ENCODE measurements around the gene OSTM1. TPM values are rescaled to one million over a fixed set of nuclear protein-coding genes. Genes with fewer than 3 reads are reported as not detected.

The OSTM1 gene
- total RNA-seq, 2 experiments from 2014 or later, result 16.3 to 20.9 TPM

DNA sequence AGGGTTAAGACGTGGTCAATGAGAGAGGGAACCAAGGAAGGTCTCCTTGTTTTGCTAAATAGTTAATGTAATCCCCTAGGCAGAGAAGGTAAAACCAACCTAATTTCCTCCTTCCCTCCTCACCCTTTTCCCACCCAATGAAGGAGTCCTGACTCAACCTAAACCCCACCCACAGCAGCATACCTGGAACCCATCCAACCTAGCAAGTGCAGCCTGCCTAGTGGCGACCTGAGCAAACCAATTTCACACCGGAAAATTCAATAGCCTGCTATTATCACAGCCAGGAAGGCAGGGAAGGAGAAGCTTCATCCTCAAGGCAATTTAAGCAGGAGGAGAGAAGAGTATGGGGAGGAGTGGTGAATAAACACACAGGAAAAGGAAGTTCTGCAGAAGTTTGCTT is 46.9 kb downstream of the OSTM1 start:
- ChIA-PET POLR2A (no interaction called here), CTCF (no interaction called here)
- H3K9me3 Mint-ChIP-seq, result no peaks in the 10 kb centered on the region

DNA sequence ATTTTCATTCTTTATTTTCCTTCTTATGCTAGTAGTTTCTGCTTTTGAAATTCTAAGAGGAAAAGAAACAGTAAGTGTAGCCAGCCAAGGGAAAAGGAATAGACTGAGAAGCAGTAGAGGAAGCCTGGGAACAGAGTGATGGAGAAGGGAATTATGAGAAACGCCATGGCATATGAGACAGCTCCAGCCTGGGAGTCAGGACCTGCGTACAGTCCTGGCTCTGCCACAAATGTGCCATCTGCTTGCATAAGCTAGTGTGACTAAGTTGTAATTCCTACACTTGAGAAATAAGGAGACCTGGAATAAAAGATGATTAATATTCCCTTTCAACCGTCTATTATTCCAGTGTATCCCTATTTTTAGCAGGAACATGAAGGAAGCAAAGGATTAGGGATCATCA is 47.5 kb downstream of the OSTM1 start:
- no peak for ATAC-seq (ENCODE audit: poor library complexity)
- no peak for DNase-seq
- Mint-ChIP-seq H3K4me3 (no peak overlapping the region), H3K9me3 (no peaks in the 10 kb centered on the region), H3K36me3 (ENCODE audit: low read depth) (no peaks in the 10 kb centered on the region), H3K27ac (no peak overlapping the region), H3K4me1 (ENCODE audit: low read depth) (no peaks in the 10 kb centered on the region), H3K27me3 (no peaks in the 10 kb centered on the region)
- no peak overlapping the region for H3K27ac ChIP-seq (ENCODE audit: low read depth in 1 of 2, low read length in 2 of 2)
- H3K9me3 ChIP-seq (ENCODE audit: control insufficient read depth in 1 of 2, insufficient read depth in 1 of 2, low read length in 2 of 2), result no peaks in the 10 kb centered on the region
- no peaks in the 10 kb centered on the region for H3K36me3 ChIP-seq (ENCODE audit: insufficient read depth, low read length)
- H3K27me3 ChIP-seq (ENCODE audit: control insufficient read depth in 1 of 2, insufficient read depth in 2 of 2, low read length in 2 of 2), result no peaks in the 10 kb centered on the region
- intact Hi-C loops (cut with DNase I, micrococcal nuclease), result no loop called here
- ChIA-PET CTCF (no interaction called here), POLR2A (no interaction called here)
- TF ChIP-seq, protein P1, sequence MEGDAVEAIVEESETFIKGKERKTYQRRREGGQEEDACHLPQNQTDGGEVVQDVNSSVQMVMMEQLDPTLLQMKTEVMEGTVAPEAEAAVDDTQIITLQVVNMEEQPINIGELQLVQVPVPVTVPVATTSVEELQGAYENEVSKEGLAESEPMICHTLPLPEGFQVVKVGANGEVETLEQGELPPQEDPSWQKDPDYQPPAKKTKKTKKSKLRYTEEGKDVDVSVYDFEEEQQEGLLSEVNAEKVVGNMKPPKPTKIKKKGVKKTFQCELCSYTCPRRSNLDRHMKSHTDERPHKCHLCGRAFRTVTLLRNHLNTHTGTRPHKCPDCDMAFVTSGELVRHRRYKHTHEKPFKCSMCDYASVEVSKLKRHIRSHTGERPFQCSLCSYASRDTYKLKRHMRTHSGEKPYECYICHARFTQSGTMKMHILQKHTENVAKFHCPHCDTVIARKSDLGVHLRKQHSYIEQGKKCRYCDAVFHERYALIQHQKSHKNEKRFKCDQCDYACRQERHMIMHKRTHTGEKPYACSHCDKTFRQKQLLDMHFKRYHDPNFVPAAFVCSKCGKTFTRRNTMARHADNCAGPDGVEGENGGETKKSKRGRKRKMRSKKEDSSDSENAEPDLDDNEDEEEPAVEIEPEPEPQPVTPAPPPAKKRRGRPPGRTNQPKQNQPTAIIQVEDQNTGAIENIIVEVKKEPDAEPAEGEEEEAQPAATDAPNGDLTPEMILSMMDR (IDR thresholded peaks at IDR 0.05), result no peak
- H3K4me1 ChIP-seq (ENCODE audit: insufficient read depth, low read length), result no peaks in the 10 kb centered on the region
- H3K4me3 ChIP-seq (ENCODE audit: low read length), result no peak overlapping the region

More for the DNA sequence above, 46.9 kb downstream of the OSTM1 start:
- Histone ChIP-seq H3K36me3 (ENCODE audit: insufficient read depth, low read length) (no peaks in the 10 kb centered on the region), H3K9me3 (ENCODE audit: control insufficient read depth in 1 of 2, insufficient read depth in 1 of 2, low read length in 2 of 2) (no peaks in the 10 kb centered on the region), H3K4me3 (ENCODE audit: low read length) (no peak overlapping the region), H3K27ac (ENCODE audit: low read depth in 1 of 2, low read length in 2 of 2) (no peak overlapping the region), H3K27me3 (ENCODE audit: control insufficient read depth in 1 of 2, insufficient read depth in 2 of 2, low read length in 2 of 2) (no peaks in the 10 kb centered on the region), H3K4me1 (ENCODE audit: insufficient read depth, low read length) (no peaks in the 10 kb centered on the region)
- no peak overlapping the region for H3K4me3 Mint-ChIP-seq
- ATAC-seq (ENCODE audit: poor library complexity), result no peak
- H3K27ac Mint-ChIP-seq, result no peak overlapping the region
- no peaks in the 10 kb centered on the region for H3K4me1 Mint-ChIP-seq (ENCODE audit: low read depth)
- DNase-seq, result no peak
- intact Hi-C loops (cut with DNase I, micrococcal nuclease), result no loop called here
- no peaks in the 10 kb centered on the region for H3K27me3 Mint-ChIP-seq
- TF ChIP-seq, protein P1 (IDR thresholded peaks at IDR 0.05), result no peak
- no peaks in the 10 kb centered on the region for H3K36me3 Mint-ChIP-seq (ENCODE audit: low read depth)

DNA sequence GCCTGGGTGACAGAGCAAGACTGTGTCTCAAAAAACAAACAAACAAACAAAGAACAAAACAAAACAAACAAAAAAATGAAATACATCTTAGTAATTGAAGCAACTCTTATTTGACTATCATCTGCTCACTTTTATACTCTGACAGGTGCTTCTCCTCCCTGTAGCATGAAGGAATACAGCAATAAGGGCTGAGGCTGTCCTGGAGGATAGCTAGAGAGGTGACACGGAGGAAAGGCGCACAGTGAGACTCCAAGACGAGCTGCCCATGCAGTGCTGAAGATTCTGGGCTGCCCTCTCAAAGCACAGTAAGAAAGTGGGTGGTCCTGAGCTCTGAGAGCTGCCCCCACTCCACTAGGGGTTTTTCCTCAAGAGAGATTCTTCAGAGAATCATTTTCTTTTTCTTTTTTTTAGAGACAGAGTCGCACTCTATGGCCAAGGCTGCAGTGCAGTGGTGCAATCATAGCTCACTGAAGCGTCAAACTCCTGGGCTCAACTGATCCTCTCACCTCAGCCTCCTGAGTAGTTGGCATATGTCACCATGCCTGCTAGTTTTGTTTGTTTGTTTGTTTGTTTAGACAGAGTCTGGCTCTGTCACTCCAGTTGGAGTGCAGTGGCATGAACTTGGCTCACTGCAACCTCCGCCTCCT is 50.0 kb downstream of the OSTM1 start:
- no peaks in the 10 kb centered on the region for H3K4me1 Mint-ChIP-seq (ENCODE audit: low read depth)
- no peak for ATAC-seq (ENCODE audit: poor library complexity)
- H3K36me3 Mint-ChIP-seq (ENCODE audit: low read depth), result no peaks in the 10 kb centered on the region
- DNase-seq, result no peak
- H3K27ac Mint-ChIP-seq, result no peak overlapping the region
- Histone ChIP-seq H3K4me3 (ENCODE audit: low read length) (no peak overlapping the region), H3K36me3 (ENCODE audit: insufficient read depth, low read length) (no peaks in the 10 kb centered on the region), H3K27me3 (ENCODE audit: control insufficient read depth in 1 of 2, insufficient read depth in 2 of 2, low read length in 2 of 2) (no peaks in the 10 kb centered on the region), H3K4me1 (ENCODE audit: insufficient read depth, low read length) (no peaks in the 10 kb centered on the region), H3K9me3 (ENCODE audit: control insufficient read depth in 1 of 2, insufficient read depth in 1 of 2, low read length in 2 of 2) (no peaks in the 10 kb centered on the region), H3K27ac (ENCODE audit: low read depth in 1 of 2, low read length in 2 of 2) (no peak overlapping the region)
- ChIA-PET POLR2A (no interaction called here), CTCF (no interaction called here)
- TF ChIP-seq, protein P1 (IDR thresholded peaks at IDR 0.05), result no peak
- H3K4me3 Mint-ChIP-seq, result no peak overlapping the region
- no peaks in the 10 kb centered on the region for H3K9me3 Mint-ChIP-seq
- intact Hi-C loops (cut with DNase I, micrococcal nuclease), result no loop called here
- no peaks in the 10 kb centered on the region for H3K27me3 Mint-ChIP-seq

All from CD4-positive, alpha-beta T cell (primary cell).